ENCODE measurements around the gene ZNF319. TPM values are rescaled to one million over a fixed set of nuclear protein-coding genes. Genes with fewer than 3 reads are reported as not detected.
"Not testable (repeated sequence)": the region's sequence is repeated elsewhere in the genome, so short reads cannot be mapped to it uniquely, and the experiment has no call there.

Gene ZNF319
- polyA plus RNA-seq, 1 donor = 8.3 TPM

- DNase-seq = no peak
Measured at GRCh38 chr16:57998486-57998885, 2.0 kb downstream of the ZNF319 start.

- no peak for DNase-seq
Measured at GRCh38 chr16:57997528-57998265, 2.8 kb downstream of the ZNF319 start.

GRCh38 chr16:57997176-57997527, 3.3 kb downstream of the ZNF319 start:
- no peak for DNase-seq

GRCh38 chr16:57996406-57997175, 3.9 kb downstream of the ZNF319 start:
- no peak for DNase-seq

- no peak for DNase-seq
Measured at GRCh38 chr16:57995721-57996405, 4.6 kb downstream of the ZNF319 start.

GRCh38 chr16:57994778-57995177, 5.7 kb downstream of the ZNF319 start:
- no peak for DNase-seq

GRCh38 chr16:57994361-57994760, 6.1 kb downstream of the ZNF319 start:
- no peak for DNase-seq

GRCh38 chr16:57993897-57994296, 6.6 kb downstream of the ZNF319 start:
- no peak for DNase-seq

- DNase-seq = no peak
Measured at GRCh38 chr16:57993438-57993837, 7.0 kb downstream of the ZNF319 start.

- DNase-seq = no peak
Measured at GRCh38 chr16:57992084-57992483, 8.4 kb downstream of the ZNF319 start.

GRCh38 chr16:57991551-57992059, 8.9 kb downstream of the ZNF319 start:
- DNase-seq = no peak

- no peak for DNase-seq
Measured at GRCh38 chr16:57988929-57989328, 11.5 kb downstream of the ZNF319 start.

GRCh38 chr16:57987441-57988177, 12.9 kb downstream of the ZNF319 start:
- no peak for DNase-seq

GRCh38 chr16:57986196-57986595, 14.3 kb downstream of the ZNF319 start:
- DNase-seq = no peak

GRCh38 chr16:57985204-57986181, 15.0 kb downstream of the ZNF319 start:
- DNase-seq = no peak

GRCh38 chr16:57984443-57985203, 15.8 kb downstream of the ZNF319 start:
- peak; percentile 81 for DNase-seq

GRCh38 chr16:57982385-57982784, 18.1 kb downstream of the ZNF319 start:
- no peak for DNase-seq

- no peak for DNase-seq
Measured at GRCh38 chr16:57981636-57982035, 18.8 kb downstream of the ZNF319 start.

- no peak for DNase-seq
Measured at GRCh38 chr16:57979006-57979585, 21.4 kb downstream of the ZNF319 start.

GRCh38 chr16:57978070-57978465, 22.4 kb downstream of the ZNF319 start:
- not testable (repeated sequence) for DNase-seq

All from left kidney (tissue), 2 donors.